Activated CD4-positive, alpha-beta T cell treated with anti-CD3 and anti-CD28 coated beads for 1 hour (primary cell): ENCODE data around the gene ASPN.
"Not testable (repeated sequence)": the region's sequence is repeated elsewhere in the genome, so short reads cannot be mapped to it uniquely, and the experiment has no call there.

Experiments
- DNase-seq: peaks from one replicate; pipeline ENCODE4 v3.0.0-alpha.2; 2020

The ASPN gene

GRCh38 chr9:92467041-92467440 is 15.3 kb downstream of the ASPN start:
- DNase-seq = no peak

GRCh38 chr9:92463984-92464383 is 18.3 kb downstream of the ASPN start:
- no peak for DNase-seq

GRCh38 chr9:92463387-92463786 is 18.9 kb downstream of the ASPN start:
- DNase-seq = no peak

GRCh38 chr9:92457576-92457975 is 24.7 kb downstream of the ASPN start:
- DNase-seq = no peak

GRCh38 chr9:92455217-92455616 is 27.1 kb downstream of the ASPN start:
- no peak for DNase-seq

- DNase-seq = no peak
These were observed 35.8 kb downstream of the ASPN start for GRCh38 chr9:92446536-92446935.

GRCh38 chr9:92444841-92445240 is 37.5 kb downstream of the ASPN start:
- no peak for DNase-seq

GRCh38 chr9:92440751-92441046 is 41.6 kb downstream of the ASPN start:
- no peak for DNase-seq

GRCh38 chr9:92439921-92440750 is 42.2 kb downstream of the ASPN start:
- no peak for DNase-seq

GRCh38 chr9:92438900-92439526 is 43.3 kb downstream of the ASPN start:
- no peak for DNase-seq

GRCh38 chr9:92435263-92435662 is 47.0 kb downstream of the ASPN start:
- no peak for DNase-seq

- DNase-seq = no peak
These were observed 49.2 kb downstream of the ASPN start for GRCh38 chr9:92432972-92433548.

- DNase-seq = no peak
These were observed 50.0 kb downstream of the ASPN start for GRCh38 chr9:92432350-92432749.

GRCh38 chr9:92429836-92430235 is 52.5 kb downstream of the ASPN start:
- no peak for DNase-seq

- no peak for DNase-seq
These were observed 55.7 kb downstream of the ASPN start for GRCh38 chr9:92426501-92427145.

GRCh38 chr9:92425474-92425873 is 56.8 kb downstream of the ASPN start:
- DNase-seq = no peak

GRCh38 chr9:92424340-92424739 is 58.0 kb downstream of the ASPN start, which contains the start of gene OMD:
OMD (minus strand) TSS chr9:92424471; CDS start chr9:92417558, 6,913 bp downstream.
- no peak for DNase-seq

GRCh38 chr9:92423612-92424011 is 58.7 kb downstream of the ASPN start:
- no peak for DNase-seq

GRCh38 chr9:92422611-92423338 is 59.5 kb downstream of the ASPN start:
- DNase-seq = no peak

GRCh38 chr9:92414566-92414965 is 67.7 kb downstream of the ASPN start:
- no peak for DNase-seq

GRCh38 chr9:92411157-92411556 is 71.1 kb downstream of the ASPN start:
- not testable (repeated sequence) for DNase-seq

- DNase-seq = no peak
These were observed 73.4 kb downstream of the ASPN start for GRCh38 chr9:92408747-92409478.
